H1 (cell line): Measurements from ENCODE around the gene SLC22A14. TPM values are rescaled to one million over a fixed set of nuclear protein-coding genes. Genes with fewer than 3 reads are reported as not detected.

Experiments used
- CTCF ChIA-PET: fragments of 300-600 bp; sonication (Branson Sonifier 250); formaldehyde crosslinking; loops from one replicate; lab custom pipeline; 2021; ENCODE audit not compliant: partially characterized antibody; lab: Charles Lee
- POLR2A ChIA-PET: fragments of 300-600 bp; sonication (Branson Sonifier 250); formaldehyde crosslinking; loops from one replicate; lab custom pipeline; 2021; ENCODE audit warnings: inconsistent platforms; ENCODE audit not compliant: partially characterized antibody; lab: Charles Lee
- DNase-seq, 2 experiments: peaks; one replicate each; pipeline versions ENCODE4 v3.0.0 to v3.0.0-alpha.2; 2010 to 2022; ENCODE audit warnings: low spot score in 2 of 2, low read depth in 1 of 2, mixed read lengths in 1 of 2
- FAIRE-seq: peaks from 2 replicates; lab custom pipeline; 2011; peaks lifted over from hg19 to GRCh38; lab: Jason Lieb, UNC
- H2AFZ ChIP-seq: 2 replicates; pipeline ENCODE4 v1.8.1; 2012; ENCODE audit warnings: low read length, inconsistent platforms
- H2AK5ac ChIP-seq: 2 replicates; pipeline ENCODE4 v1.6.1; 2013; ENCODE audit warnings: low read depth, low read length
- H2BK120ac ChIP-seq: replicated peaks from 2 replicates; pipeline ENCODE3; 2013; ENCODE audit warnings: low read depth, low read length, inconsistent platforms
- H2BK12ac ChIP-seq: 2 replicates; pipeline ENCODE4 v1.6.1; 2013; ENCODE audit warnings: low read depth, low read length
- H2BK15ac ChIP-seq: 2 replicates; pipeline ENCODE4 v1.6.1; 2013; ENCODE audit warnings: low read length
- H2BK20ac ChIP-seq: 2 replicates; pipeline ENCODE4 v1.6.1; 2013; ENCODE audit warnings: low read length
- H2BK5ac ChIP-seq: 2 replicates; pipeline ENCODE4 v1.6.1; 2013; ENCODE audit warnings: low read depth, low read length
- H3K14ac ChIP-seq: 2 replicates; pipeline ENCODE4 v1.6.1; 2013; ENCODE audit warnings: inconsistent platforms; ENCODE audit not compliant: insufficient read length
- H3K18ac ChIP-seq: 2 replicates; pipeline ENCODE4 v1.6.1; 2013; ENCODE audit warnings: low read length; ENCODE audit errors: extremely low read depth
- H3K23ac ChIP-seq: 2 replicates; pipeline ENCODE4 v1.6.1; 2013; ENCODE audit warnings: inconsistent platforms; ENCODE audit not compliant: insufficient read length
- H3K23me2 ChIP-seq: 2 replicates; pipeline ENCODE4 v1.6.1; 2013; ENCODE audit warnings: low read depth, low read length
- H3K27ac ChIP-seq: 2 replicates; pipeline ENCODE4 v1.6.1; 2011; ENCODE audit warnings: low read depth, low read length, inconsistent platforms
- H3K27me3 ChIP-seq, 4 experiments: replicated peaks in 1 of 4; 1 replicate in 1 of 4; 2 replicates in 3 of 4; pipeline versions ENCODE4 v1.6.1 to v1.8.1; 2011 to 2013; ENCODE audit warnings: low read length in 3 of 4, mild to moderate bottlenecking in 3 of 4, inconsistent platforms in 2 of 4, mixed read lengths in 2 of 4, moderate library complexity in 1 of 4; ENCODE audit not compliant: control insufficient read depth in 3 of 4, insufficient read depth in 3 of 4; ENCODE audit errors: extremely low read depth in 1 of 4
- H3K36me3 ChIP-seq, 4 experiments: 2 replicates each; pipeline versions ENCODE4 v1.6.1 to v1.8.1; 2011 to 2013; ENCODE audit warnings: mild to moderate bottlenecking in 4 of 4, low read length in 3 of 4, moderate library complexity in 2 of 4, control low read depth in 1 of 4, inconsistent platforms in 1 of 4; ENCODE audit not compliant: insufficient read depth in 4 of 4, control insufficient read depth in 2 of 4
- H3K4ac ChIP-seq: replicated peaks from 2 replicates; pipeline ENCODE3; 2013; ENCODE audit warnings: low read length, low read depth, mixed read lengths, inconsistent platforms; ENCODE audit not compliant: insufficient read length
- H3K4me1 ChIP-seq, 4 experiments: replicated peaks in 1 of 4; 1 replicate in 1 of 4; 2 replicates in 3 of 4; pipeline versions ENCODE4 v1.6.1 to v1.8.1; 2011 to 2013; ENCODE audit warnings: low read length in 3 of 4, inconsistent platforms in 2 of 4, mixed read lengths in 1 of 4; ENCODE audit not compliant: insufficient read depth in 4 of 4, control insufficient read depth in 3 of 4
- H3K4me2 ChIP-seq, 2 experiments: 2 replicates each; pipeline versions ENCODE4 v1.6.1 to v1.8.1; 2011 to 2013; ENCODE audit warnings: low read depth in 2 of 2, low read length in 2 of 2, control low read depth in 1 of 2, inconsistent platforms in 1 of 2, mild to moderate bottlenecking in 1 of 2; ENCODE audit not compliant: insufficient read depth in 1 of 2
- H3K4me3 ChIP-seq, 4 experiments: fragments of 200-600, 300-600 bp in 1 of 4; sonication (generic), shearing (Covaris generic), sonication (Bioruptor Twin) in 1 of 4; 2 replicates each; pipeline versions ENCODE4 v1.5.1 to v1.8.1; 2011 to 2016; ENCODE audit warnings: low read length in 4 of 4, low read depth in 3 of 4, control low read depth in 2 of 4, inconsistent platforms in 2 of 4, mild to moderate bottlenecking in 2 of 4, mixed read lengths in 1 of 4, moderate library complexity in 1 of 4; ENCODE audit not compliant: insufficient read depth in 2 of 4; ENCODE audit errors: extremely low read depth in 1 of 4
- H3K56ac ChIP-seq: replicated peaks from 2 replicates; pipeline ENCODE3; 2013; ENCODE audit warnings: low read depth, mild to moderate bottlenecking, mixed read lengths, low read length, inconsistent platforms; ENCODE audit not compliant: insufficient read length
- H3K79me1 ChIP-seq: 2 replicates; pipeline ENCODE4 v1.6.1; 2013; ENCODE audit warnings: low read depth, low read length, control low read depth
- H3K79me2 ChIP-seq, 2 experiments: 2 replicates each; pipeline versions ENCODE4 v1.6.1 to v1.8.1; 2012 to 2013; ENCODE audit warnings: low read length in 2 of 2, mild to moderate bottlenecking in 2 of 2, inconsistent platforms in 1 of 2; ENCODE audit not compliant: insufficient read depth in 2 of 2, control insufficient read depth in 1 of 2
- H3K9ac ChIP-seq, 4 experiments: replicated peaks in 1 of 4; 1 replicate in 1 of 4; 2 replicates in 3 of 4; pipeline versions ENCODE4 v1.6.1 to v1.8.1; 2011 to 2013; ENCODE audit warnings: low read depth in 3 of 4, low read length in 3 of 4, control low read depth in 2 of 4, mild to moderate bottlenecking in 2 of 4, moderate library complexity in 2 of 4, inconsistent platforms in 1 of 4; ENCODE audit errors: extremely low read depth in 1 of 4
- H3K9me3 ChIP-seq, 2 experiments: 2 replicates each; pipeline versions ENCODE4 v1.6.1 to v1.8.1; 2012 to 2013; ENCODE audit warnings: mild to moderate bottlenecking in 2 of 2, moderate library complexity in 2 of 2, control low read depth in 1 of 2, inconsistent platforms in 1 of 2, low read depth in 1 of 2, low read length in 1 of 2, mixed read lengths in 1 of 2; ENCODE audit not compliant: insufficient read depth in 2 of 2
- H4K20me1 ChIP-seq, 2 experiments: replicated peaks in 1 of 2; 2 replicates each; pipeline versions ENCODE3 to v1.8.1; 2011 to 2013; ENCODE audit warnings: inconsistent platforms in 2 of 2, low read length in 2 of 2, mild to moderate bottlenecking in 1 of 2; ENCODE audit not compliant: insufficient read depth in 2 of 2, control insufficient read depth in 1 of 2
- H4K5ac ChIP-seq: 2 replicates; pipeline ENCODE4 v1.6.1; 2013; ENCODE audit warnings: low read length, low read depth, mixed read lengths, inconsistent platforms; ENCODE audit not compliant: insufficient read length
- H4K8ac ChIP-seq: 2 replicates; pipeline ENCODE4 v1.8.0; 2013; ENCODE audit warnings: mild to moderate bottlenecking, moderate library complexity, low read length, inconsistent platforms; ENCODE audit not compliant: insufficient read depth; ENCODE audit errors: extremely low read depth
- H4K91ac ChIP-seq: replicated peaks from 2 replicates; pipeline ENCODE3; 2013; ENCODE audit warnings: low read length, mixed read lengths, inconsistent platforms; ENCODE audit not compliant: insufficient read length
- CTCF ChIP-seq, 3 experiments: IDR thresholded peaks; 1 replicate in 2 of 3; 2 replicates in 1 of 3; pipeline versions ENCODE4 v1.5.1 to v1.6.1; 2011; ENCODE audit warnings: low read length in 3 of 3, mild to moderate bottlenecking in 3 of 3, inconsistent platforms in 2 of 3, low read depth in 1 of 3, moderate library complexity in 1 of 3; ENCODE audit not compliant: insufficient read depth in 1 of 3; ENCODE audit errors: control extremely low read depth in 1 of 3
- MAX ChIP-seq: IDR thresholded peaks from 2 replicates; pipeline ENCODE4 v1.6.1; 2012; ENCODE audit warnings: inconsistent platforms
- NRF1 ChIP-seq: IDR thresholded peaks from 2 replicates; pipeline ENCODE4 v1.6.1; 2011; ENCODE audit warnings: mild to moderate bottlenecking, low read depth, low read length, improper control_type of control experiment
- POLR2A ChIP-seq, 2 experiments: IDR thresholded peaks; 1 replicate in 1 of 2; 2 replicates in 1 of 2; pipeline ENCODE4 v1.6.1; 2011; ENCODE audit warnings: low read depth in 2 of 2, low read length in 2 of 2, mild to moderate bottlenecking in 2 of 2; ENCODE audit errors: control extremely low read depth in 1 of 2
- RFX5 ChIP-seq: IDR thresholded peaks from 2 replicates; pipeline ENCODE4 v1.6.1; 2011; ENCODE audit warnings: low read depth, low read length, improper control_type of control experiment, borderline replicate concordance
- SP4 ChIP-seq: IDR thresholded peaks from 2 replicates; pipeline ENCODE4 v1.6.1; 2012; ENCODE audit warnings: low read length, inconsistent platforms
- WGBS, 2 experiments: shearing (Covaris generic) in 1 of 2; methylation state at CpG; one replicate each; pipeline versions ENCODE4 v1.1.6 to v1.1.7; 2013 to 2015; ENCODE audit warnings: low lambda C conversion rate in 2 of 2, mixed read lengths in 2 of 2, inconsistent platforms in 1 of 2, low coverage in 1 of 2, missing lambda C conversion rate in 1 of 2; ENCODE audit not compliant: insufficient replicate concordance in 2 of 2, insufficient coverage in 1 of 2, insufficient read length in 1 of 2; ENCODE audit errors: extremely low coverage in 1 of 2, missing lambda C conversion rate in 1 of 2; 5-methylcytosine and 5-hydroxymethylcytosine counted together
- polyA plus RNA-seq, 7 experiments: library from polyadenylated mRNA; depleted of rRNA in 3 of 7; stranded (reverse) in 5 of 7; unstranded in 2 of 7; fragments of >200 nt in 5 of 7; fragments of 200-250 nt in 2 of 7; gene quantifications; 1 replicate in 5 of 7; 2 replicates in 1 of 7; 4 replicates in 1 of 7; pipeline versions ENCODE4 v1.2.1 to v1.2.3, GENCODE V29; 2011 to 2013; ENCODE audit warnings: missing spikeins in 2 of 7, mixed read lengths in 2 of 7
- total RNA-seq: library from RNA; stranded (reverse); fragmentation: NEBNext Ultra II Directional; extraction: Animal tissue kit (Norgen Biotek cat#: 25700); gene quantifications from 2 replicates; pipeline ENCODE4 v1.2.1, GENCODE V29; 2021
- TF ChIP-seq, protein P1 (sequence below): IDR thresholded peaks from 2 replicates; pipeline ENCODE4 v1.6.1; 2012; ENCODE audit warnings: inconsistent platforms

The SLC22A14 gene
- total and polyA plus RNA-seq, 2 of the 8 experiments (the other 6 are each of a cell fraction or from before 2014, with no cell fraction given): 0.03 TPM; not detected in 1

- CTCF ChIA-PET: interaction anchor here (1.4 to 1.5 kb wide), 2 partner anchors 82 to 115 kb away, joined by 3 to 4 read pairs; no protein-coding TSS in a partner anchor
- Histone ChIP-seq H3K18ac (no peak overlapping the region), H2BK5ac (no peak overlapping the region), H3K27ac (no peak overlapping the region), H3K4ac (no peak overlapping the region), H3K14ac (no peak overlapping the region), H2AFZ (no peak overlapping the region), H3K4me3 (no peak overlapping the region), H2BK120ac (no peak overlapping the region), H2BK20ac (no peak overlapping the region), H3K4me1 (no peaks in the 10 kb centered on the region), H3K56ac (no peak overlapping the region), H3K79me1 (no peaks in the 10 kb centered on the region), H3K79me2 (no peaks in the 10 kb centered on the region), H4K8ac (no peak overlapping the region), H3K23ac (no peak overlapping the region), H3K4me2 (no peak overlapping the region), H4K20me1 (no peaks in the 10 kb centered on the region), H4K5ac (no peak overlapping the region), H3K36me3 (peaks cover 2 to 33% (median 22%) of the 10 kb centered on the region in 4 experiments; a peak in 7 of 8 replicates), H2BK15ac (no peak overlapping the region), H2AK5ac (no peak overlapping the region), H3K23me2 (no peaks in the 10 kb centered on the region), H3K9me3 (no peaks in the 10 kb centered on the region), H3K9ac (no peak overlapping the region; a peak in 1 of 7 replicates), H4K91ac (no peak overlapping the region), H2BK12ac (no peak overlapping the region), H3K27me3 (no peaks in the 10 kb centered on the region)
- DNase-seq (no peak), FAIRE-seq (no peak)
- POLR2A ChIA-PET: interaction anchor here (1.4 kb wide), 1 partner anchor 19 kb away, joined by 3 read pairs; the partner anchor contains the start of gene SLC22A13
- 93% methylated on average over 4 of the region's 4 CpGs; no CpG with 5 or more reads in 1 of the 2 experiments for WGBS, 2 experiments
- no peak for TF ChIP-seq NRF1
- TF ChIP-seq RFX5: no peak
- no peak for TF ChIP-seq POLR2A (IDR thresholded peaks at IDR 0.05; ENCODE audit: control extremely low read depth in 1 of 2, low read depth in 2 of 2, low read length in 2 of 2)
- no peak for TF ChIP-seq CTCF (IDR thresholded peaks at IDR 0.05; ENCODE audit: control extremely low read depth in 1 of 3, insufficient read depth in 1 of 3, low read depth in 1 of 3, low read length in 3 of 3)
- no peak for TF ChIP-seq SP4
- TF ChIP-seq MAX: no peak
- TF ChIP-seq, protein P1, sequence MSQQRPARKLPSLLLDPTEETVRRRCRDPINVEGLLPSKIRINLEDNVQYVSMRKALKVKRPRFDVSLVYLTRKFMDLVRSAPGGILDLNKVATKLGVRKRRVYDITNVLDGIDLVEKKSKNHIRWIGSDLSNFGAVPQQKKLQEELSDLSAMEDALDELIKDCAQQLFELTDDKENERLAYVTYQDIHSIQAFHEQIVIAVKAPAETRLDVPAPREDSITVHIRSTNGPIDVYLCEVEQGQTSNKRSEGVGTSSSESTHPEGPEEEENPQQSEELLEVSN: no peak
These were observed 36.2 kb upstream of the SLC22A14 start for GRCh38 chr3:38245930-38246329.
